K562 (cell line): ENCODE measurements around the gene CRYBG2. TPM values are rescaled to one million over a fixed set of nuclear protein-coding genes. Genes with fewer than 3 reads are reported as not detected.
"Not testable (repeated sequence)": the region's sequence is repeated elsewhere in the genome, so short reads cannot be mapped to it uniquely, and the experiment has no call there.

Experiments used
- ATAC-seq: fragments of 200-7000 bp; cut with Tn5 transposase; 3 replicates; pipeline ENCODE4 v1.9.1; 2020; ENCODE audit warnings: moderate library complexity
- BruUV-seq: library from RNA; stranded (reverse); fragments of 400-500 nt; replicated peaks from 2 replicates; lab custom pipeline; 2021; lab: Mats Ljungman, UMichigan
- CTCF ChIA-PET: fragments of 300-600 bp; formaldehyde crosslinking; extraction: SDS; loops from one replicate; lab custom pipeline; 2021; ENCODE audit warnings: low intra/inter-chr PET ratio; lab: Yijun Ruan, JAX
- POLR2A ChIA-PET: fragments of 300-600, 350-650 bp; sonication (Branson Sonifier 250); formaldehyde crosslinking; extraction: SDS; loops from one replicate; lab custom pipeline; 2021; ENCODE audit warnings: antibody characterized with exemption, inconsistent platforms; lab: Yijun Ruan, JAX
- DNase-seq, 4 experiments: peaks; one replicate each; pipeline versions ENCODE4 v3.0.0 to v3.0.0-alpha.2; 2011 to 2018; ENCODE audit warnings: low spot score in 3 of 4, mixed read lengths in 3 of 4; ENCODE audit errors: extremely low read depth in 1 of 4
- FAIRE-seq: peaks from 2 replicates; lab custom pipeline; 2011; peaks lifted over from hg19 to GRCh38; lab: Jason Lieb, UNC
- H2AFZ ChIP-seq: 2 replicates; pipeline ENCODE4 v1.6.0; 2011; ENCODE audit warnings: low read depth, low read length, control low read depth, inconsistent platforms
- H3K27ac ChIP-seq: fragments of 200-600 bp; 3 replicates; pipeline ENCODE4 v1.8.0; 2011; ENCODE audit warnings: low read depth, mild to moderate bottlenecking, control low read depth, inconsistent platforms, low read length, moderate library complexity, mixed read lengths; ENCODE audit errors: extremely low read depth
- H3K27me3 ChIP-seq, 2 experiments: fragments of 300-600 bp in 1 of 2; 2 replicates in 1 of 2; 3 replicates in 1 of 2; pipeline versions ENCODE4 v1.6.0 to v1.8.0; 2011; ENCODE audit warnings: inconsistent platforms in 2 of 2, low read length in 2 of 2, mild to moderate bottlenecking in 1 of 2, mixed read lengths in 1 of 2, moderate library complexity in 1 of 2; ENCODE audit not compliant: control insufficient read depth in 2 of 2, insufficient read depth in 2 of 2
- H3K36me3 ChIP-seq: fragments of 300-600 bp; 3 replicates; pipeline ENCODE4 v1.8.0; 2011; ENCODE audit warnings: mild to moderate bottlenecking, low read length, inconsistent platforms; ENCODE audit not compliant: control insufficient read depth, insufficient read depth
- H3K4me1 ChIP-seq, 2 experiments: fragments of 200-600 bp in 1 of 2; replicated peaks in 1 of 2; 2 replicates in 1 of 2; 3 replicates in 1 of 2; pipeline versions ENCODE4 v1.5.1 to v1.8.0; 2011; ENCODE audit warnings: inconsistent platforms in 2 of 2, low read length in 2 of 2, mild to moderate bottlenecking in 1 of 2, mixed read lengths in 1 of 2, moderate library complexity in 1 of 2; ENCODE audit not compliant: control insufficient read depth in 2 of 2, insufficient read depth in 2 of 2
- H3K4me2 ChIP-seq: 2 replicates; pipeline ENCODE4 v1.6.1; 2011; ENCODE audit warnings: low read length, control low read depth, inconsistent platforms, mixed read lengths; ENCODE audit not compliant: insufficient read depth
- H3K4me3 ChIP-seq: fragments of 200-600 bp; sonication (generic), shearing (Covaris generic); 2 replicates; pipeline ENCODE4 v1.5.1; 2016; ENCODE audit warnings: control low read depth, inconsistent platforms
- H3K79me2 ChIP-seq: fragments of 200-600 bp; 3 replicates; pipeline ENCODE4 v1.8.0; 2011; ENCODE audit warnings: low read length, inconsistent platforms; ENCODE audit not compliant: control insufficient read depth, insufficient read depth
- H3K9ac ChIP-seq, 2 experiments: 2 replicates each; pipeline versions ENCODE4 v1.6.0 to v1.6.1; 2011; ENCODE audit warnings: low read depth in 2 of 2, low read length in 2 of 2, control low read depth in 1 of 2, inconsistent platforms in 1 of 2, mild to moderate bottlenecking in 1 of 2, mixed read lengths in 1 of 2; ENCODE audit not compliant: insufficient read depth in 1 of 2
- H3K9me1 ChIP-seq: one replicate; pipeline ENCODE4 v1.6.0; 2011; ENCODE audit warnings: inconsistent platforms, mild to moderate bottlenecking, low read length, moderate library complexity; ENCODE audit not compliant: control insufficient read depth, insufficient read depth
- H3K9me3 ChIP-seq: replicated peaks from 2 replicates; pipeline ENCODE4 v1.5.1; 2011; ENCODE audit warnings: low read depth, low read length, inconsistent platforms; ENCODE audit not compliant: control insufficient read depth, insufficient read depth
- H4K20me1 ChIP-seq: replicated peaks from 2 replicates; pipeline ENCODE4 v1.6.1; 2011; ENCODE audit warnings: low read length, inconsistent platforms, mixed read lengths; ENCODE audit not compliant: control insufficient read depth, insufficient read depth
- CBFA2T3 ChIP-seq: fragments of 450-650 bp; IDR thresholded peaks from 2 replicates; pipeline ENCODE4 v1.6.1; 2017
- HDAC1 ChIP-seq, 2 experiments: fragments of 450-650 bp; IDR thresholded peaks; 2 replicates each; pipeline ENCODE4 v1.6.1; 2016 to 2017; ENCODE audit warnings: inconsistent platforms in 1 of 2, mild to moderate bottlenecking in 1 of 2, moderate library complexity in 1 of 2
- HMG20A ChIP-seq: fragments of 450-650 bp; formaldehyde crosslinking; conservative IDR thresholded peaks from 2 replicates; pipeline ENCODE4 v1.4.0; 2020; ENCODE audit warnings: mild to moderate bottlenecking, mixed read lengths
- POLR2G ChIP-seq: fragments of 200-400 bp; formaldehyde crosslinking; IDR thresholded peaks from 2 replicates; pipeline ENCODE4 v1.6.1; 2017; ENCODE audit warnings: low read depth, mild to moderate bottlenecking, antibody characterized with exemption, low read length, moderate library complexity
- RBFOX2 ChIP-seq: fragments of 200-400 bp; formaldehyde crosslinking; IDR thresholded peaks from 2 replicates; pipeline ENCODE4 v1.6.1; 2017; ENCODE audit warnings: low read depth, mild to moderate bottlenecking, low read length, moderate library complexity
- RFX7 ChIP-seq: fragments of 250-450 bp; sonication (Bioruptor Pico); IDR thresholded peaks from 2 replicates; pipeline ENCODE4 v1.5.1; 2021; ENCODE audit warnings: mild to moderate bottlenecking
- ZNF121 ChIP-seq: sonication (generic); formaldehyde crosslinking; conservative IDR thresholded peaks from 2 replicates; pipeline ENCODE4 v1.8.0; 2022; ENCODE audit warnings: missing genetic modification reagents
- WGBS: fragments of 100-300 bp; shearing (Covaris generic); methylation state at CpG from one replicate; pipeline ENCODE4 v1.1.6; 2016; ENCODE audit warnings: low coverage, mixed read lengths; ENCODE audit not compliant: insufficient coverage; ENCODE audit errors: missing lambda C conversion rate; 5-methylcytosine and 5-hydroxymethylcytosine counted together
- in situ Hi-C: fragments of 300-500 bp; cut with MboI; formaldehyde crosslinking; loops from 4 replicates; pipeline ENCODE4 v1.15.0; 2018; ENCODE audit warnings: inconsistent platforms, mixed read lengths
- intact Hi-C: fragments of 100-400 bp; cut with micrococcal nuclease; formaldehyde crosslinking; loops from 2 replicates; pipeline ENCODE4 v1.14.2; 2022
- polyA plus RNA-seq, 8 experiments: library from polyadenylated mRNA; depleted of rRNA in 4 of 8; stranded (reverse) in 5 of 8; unstranded in 3 of 8; fragments of >200 nt; fragmentation: Nextera tagmentation in 2 of 8; fragmentation: Illumina TruSeq in 1 of 8; extraction: Ambion mirVana in 2 of 8; extraction: Trizol in 1 of 8; gene quantifications; 2 replicates each; pipeline versions ENCODE4 v1.2.1 to v1.2.3, GENCODE V29; 2011 to 2014; ENCODE audit warnings: inconsistent platforms in 1 of 8, missing spikeins in 1 of 8
- total RNA-seq, 7 experiments: library from RNA; depleted of rRNA in 6 of 7; stranded (reverse); fragments of >200 nt in 6 of 7; fragmentation: Illumina TruSeq in 2 of 7; extraction: Trizol in 2 of 7; gene quantifications; 2 replicates each; pipeline versions ENCODE4 v1.2.1 to v1.2.3, GENCODE V29; 2011 to 2021; ENCODE audit warnings: low replicate concordance in 1 of 7

The CRYBG2 gene
- total and polyA plus RNA-seq, 9 of the 15 experiments (the other 6 are each of a cell fraction or from before 2014, with no cell fraction given): 0.39 to 8.5 (median 3.7) TPM

- BruUV-seq, FAIRE-seq, H3K9ac ChIP-seq, H3K4me3 ChIP-seq, H3K4me2 ChIP-seq, H3K36me3 ChIP-seq, H4K20me1 ChIP-seq, DNase-seq, in situ Hi-C loops, H3K27ac ChIP-seq, H3K9me1 ChIP-seq, H2AFZ ChIP-seq, H3K27me3 ChIP-seq, H3K9me3 ChIP-seq, ATAC-seq, H3K79me2 ChIP-seq: not testable (repeated sequence)
- ChIA-PET POLR2A (interaction anchor here (0.6 to 4.1 kb wide), 5 partner anchors 8 to 145 kb away, joined by 3 to 19 read pairs (median 7); no protein-coding TSS in a partner anchor), CTCF (interaction anchor here (0.6 kb wide), 1 partner anchor 54 kb away, joined by 3 read pairs; no protein-coding TSS in a partner anchor)
- peaks cover 2 to 13% of the 10 kb centered on the region in 2 experiments; a peak in 3 of 5 replicates for H3K4me1 ChIP-seq
- intact Hi-C loops: loop anchor here (2.0 kb wide), 1 partner anchor 33 kb away; no protein-coding TSS in a partner anchor
- 92% methylated on average over 4 of the region's 4 CpGs for WGBS
- peak; percentile 51; the same call in 1 of the 2 replicates for TF ChIP-seq ZNF121
These were observed 24.6 kb downstream of the CRYBG2 start for GRCh38 chr1:26329380-26329779.

GRCh38 chr1:26328597-26328996 lies 25.3 kb downstream of the CRYBG2 start:
- intact Hi-C loops: loop anchor here (1.0 to 2.0 kb wide), 2 partner anchors 34 to 63 kb away; no protein-coding TSS in a partner anchor
- no peaks in the 10 kb centered on the region for H3K9me3 ChIP-seq
- in situ Hi-C loops: no loop called here
- no peaks in the 10 kb centered on the region for H4K20me1 ChIP-seq
- FAIRE-seq (no peak), ATAC-seq (peak; percentile 8; the same call in 1 of the 3 replicates)
- H3K36me3 ChIP-seq: peaks cover 8% of the 10 kb centered on the region; the same call in 2 of the 3 replicates
- H3K27me3 ChIP-seq: no peaks in the 10 kb centered on the region
- H3K79me2 ChIP-seq: no peaks in the 10 kb centered on the region
- H3K4me3 ChIP-seq: no peak overlapping the region
- H3K9ac ChIP-seq: peak overlapping the region in 1 of 2 experiments; percentile 86; a peak in 2 of 4 replicates
- TF ChIP-seq HMG20A: no peak
- TF ChIP-seq POLR2G: 0 out of 2 replicates have a peak, but pooled peaks have one; percentile 20
- TF ChIP-seq RBFOX2: peak; percentile 43
- no peak for TF ChIP-seq HDAC1 (IDR thresholded peaks at IDR 0.05)
- TF ChIP-seq RFX7 (CRISPR knock-in tag): no peak
- TF ChIP-seq CBFA2T3: no peak
- TF ChIP-seq, all 486 proteins: peak for 2
- POLR2A ChIA-PET: interaction anchor here (0.6 to 2.5 kb wide), 4 partner anchors 18 to 78 kb away, joined by 3 to 10 read pairs (median 4); no protein-coding TSS in a partner anchor
- Histone ChIP-seq H3K4me2 (no peak overlapping the region), H3K9me1 (no peaks in the 10 kb centered on the region), H3K4me1 (peaks cover 2 to 13% of the 10 kb centered on the region in 2 experiments; a peak in 3 of 5 replicates), H2AFZ (no peak overlapping the region), H3K27ac (no peak overlapping the region)
- no TSS peak for BruUV-seq
- CTCF ChIA-PET: no interaction called here
- 84% methylated on average over 8 of the region's 8 CpGs for WGBS
- no peak for DNase-seq
